Measurements from ENCODE around the gene AP1S3. TPM values are rescaled to one million over a fixed set of nuclear protein-coding genes. Genes with fewer than 3 reads are reported as not detected.

Gene AP1S3
- total RNA-seq, 1 experiment from 2014 or later = 1.8 TPM

DNA sequence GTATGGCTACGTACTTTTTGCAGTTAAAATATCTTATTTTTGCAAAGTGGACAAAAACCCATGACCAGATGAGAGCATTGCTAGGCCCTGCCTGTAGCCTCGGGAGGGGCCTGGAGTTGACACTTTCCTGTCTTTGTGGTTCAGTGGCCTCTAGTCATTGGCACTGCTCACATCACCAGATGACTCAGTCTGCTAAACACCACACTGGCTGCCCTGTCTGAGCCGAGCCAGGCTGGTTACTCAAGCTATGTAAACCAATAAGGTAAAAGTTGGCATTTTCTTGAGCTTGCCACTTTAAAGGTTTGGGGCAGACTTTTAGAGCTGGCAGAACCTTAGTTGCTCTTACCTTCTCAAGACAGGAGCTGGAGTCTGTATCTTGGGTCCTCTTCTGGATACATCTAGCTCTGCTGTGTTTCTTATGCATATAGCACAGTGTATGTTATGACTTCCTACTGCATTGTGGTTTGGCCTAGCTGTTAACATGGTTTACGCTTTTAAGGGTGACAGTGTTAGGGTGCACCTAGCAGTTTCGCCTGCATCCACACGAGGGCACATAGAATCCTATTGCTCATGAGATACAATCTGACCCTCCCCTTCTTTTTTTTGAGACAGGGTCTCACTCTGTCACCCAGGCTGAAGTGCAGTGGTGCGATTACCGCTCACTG lies 76.4 kb downstream of the AP1S3 start:
- DNase-seq (ENCODE audit: low read depth) = peak; percentile 86

DNA sequence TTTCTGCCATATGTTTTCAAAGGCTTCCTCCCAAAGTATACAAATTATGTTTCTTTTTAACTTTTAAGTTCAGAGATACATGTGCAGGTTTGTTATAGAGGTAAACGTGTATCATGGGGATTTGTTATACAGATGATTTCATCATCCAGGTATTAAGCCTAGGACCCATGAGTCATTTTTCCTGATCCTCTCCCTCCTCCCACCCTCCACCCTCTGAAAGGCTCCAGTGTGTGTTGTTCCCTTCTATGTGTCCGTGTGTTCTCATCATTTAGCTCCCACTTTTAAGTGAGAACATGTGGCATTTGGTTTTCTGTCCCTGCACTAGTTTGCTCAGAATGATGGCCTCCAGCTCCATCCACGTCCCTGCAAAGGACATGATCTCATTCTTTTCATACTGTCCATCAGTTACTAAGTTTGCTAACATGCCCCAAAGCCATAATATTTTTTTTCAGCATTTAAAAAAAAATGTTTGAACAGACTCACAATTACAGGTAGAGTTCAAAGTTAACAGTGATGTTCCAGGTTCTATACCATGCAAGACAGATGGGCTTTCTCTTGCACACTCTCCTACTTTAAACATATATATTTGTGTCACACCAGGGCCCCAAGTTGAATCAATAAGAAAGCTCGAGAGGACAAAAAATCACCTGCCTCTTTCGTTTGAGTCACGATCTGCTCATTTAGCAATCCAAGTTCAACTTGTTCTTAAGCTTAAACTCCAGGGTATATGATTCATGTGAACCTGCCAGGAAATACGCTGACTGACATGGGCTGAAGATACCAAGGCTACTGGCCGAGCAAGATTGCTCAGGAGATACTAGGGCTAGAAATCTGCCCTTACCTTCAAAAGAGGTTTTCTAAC lies 77.6 kb downstream of the AP1S3 start:
- peak; percentile 20 for DNase-seq (ENCODE audit: low read depth)

DNA sequence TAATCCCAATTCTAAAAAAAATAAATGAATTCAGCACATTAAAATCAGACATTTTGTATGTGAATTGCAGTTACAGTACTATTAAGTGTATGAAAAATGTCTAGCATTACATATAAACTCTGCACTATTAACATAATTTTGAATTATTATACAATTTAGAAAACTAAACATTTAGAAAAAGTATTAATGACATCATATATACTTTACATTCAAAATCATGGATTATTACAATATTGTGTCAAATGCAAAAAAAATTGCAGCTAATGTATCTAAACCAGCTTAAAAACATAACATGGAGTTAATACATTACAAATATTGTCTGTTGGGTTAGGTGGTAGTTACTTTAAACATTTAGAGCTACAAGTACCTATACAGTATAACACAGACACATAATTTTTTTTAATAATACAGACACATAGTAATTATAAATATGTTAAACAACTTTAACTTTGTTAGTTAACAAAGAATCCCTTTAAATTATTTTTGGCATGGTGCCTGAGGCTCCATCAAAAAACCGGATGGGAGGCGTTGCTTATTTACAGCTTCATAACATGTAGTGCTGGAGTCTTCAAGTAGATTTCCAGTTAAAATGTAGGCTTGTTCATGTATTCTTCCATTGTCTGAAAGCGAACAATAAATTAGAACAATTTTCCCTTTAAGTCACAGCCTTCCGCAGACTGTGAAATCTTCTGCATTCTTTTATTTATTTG lies 79.1 kb downstream of the AP1S3 start:
- no peak for DNase-seq (ENCODE audit: low read depth)

DNA sequence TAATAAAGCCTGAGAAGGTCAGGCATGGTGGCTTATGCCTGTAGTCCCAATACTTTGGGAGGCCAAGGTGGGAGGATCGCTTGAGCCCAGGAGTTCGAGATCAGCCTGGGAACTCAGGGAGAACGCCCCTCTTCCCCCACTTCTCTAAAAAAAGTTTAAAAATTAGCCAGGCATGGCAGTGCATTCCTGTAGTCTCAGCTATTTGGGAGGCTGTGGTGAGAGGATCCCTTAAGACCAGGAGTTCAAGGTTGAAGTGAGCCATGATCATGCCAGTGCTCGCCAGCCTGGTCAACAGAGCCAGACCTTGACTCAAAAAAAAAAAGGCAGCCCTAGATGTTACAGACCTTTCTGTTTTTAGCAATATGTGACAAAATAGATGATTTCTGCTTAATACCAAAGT lies 83.4 kb downstream of the AP1S3 start:
- no peak for DNase-seq (ENCODE audit: low read depth)

DNA sequence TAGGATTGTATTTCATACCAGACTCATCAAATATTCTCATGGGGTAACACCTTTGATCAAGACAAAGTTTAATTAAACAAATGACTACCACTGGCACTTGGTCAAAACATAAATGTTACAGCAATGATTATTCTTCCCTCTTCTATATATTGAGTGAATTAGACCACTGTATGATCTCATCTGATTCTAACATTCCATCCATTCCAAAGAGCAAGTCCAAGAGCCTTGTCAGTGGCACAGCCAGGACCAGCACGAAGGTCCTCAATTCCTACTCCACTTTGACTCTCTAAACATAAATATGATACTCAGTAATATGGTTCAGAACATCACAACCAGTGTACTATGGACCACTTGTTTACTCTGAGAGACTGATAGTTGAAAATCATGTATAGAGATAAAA lies 86.4 kb downstream of the AP1S3 start:
- DNase-seq (ENCODE audit: low read depth) = no peak

DNA sequence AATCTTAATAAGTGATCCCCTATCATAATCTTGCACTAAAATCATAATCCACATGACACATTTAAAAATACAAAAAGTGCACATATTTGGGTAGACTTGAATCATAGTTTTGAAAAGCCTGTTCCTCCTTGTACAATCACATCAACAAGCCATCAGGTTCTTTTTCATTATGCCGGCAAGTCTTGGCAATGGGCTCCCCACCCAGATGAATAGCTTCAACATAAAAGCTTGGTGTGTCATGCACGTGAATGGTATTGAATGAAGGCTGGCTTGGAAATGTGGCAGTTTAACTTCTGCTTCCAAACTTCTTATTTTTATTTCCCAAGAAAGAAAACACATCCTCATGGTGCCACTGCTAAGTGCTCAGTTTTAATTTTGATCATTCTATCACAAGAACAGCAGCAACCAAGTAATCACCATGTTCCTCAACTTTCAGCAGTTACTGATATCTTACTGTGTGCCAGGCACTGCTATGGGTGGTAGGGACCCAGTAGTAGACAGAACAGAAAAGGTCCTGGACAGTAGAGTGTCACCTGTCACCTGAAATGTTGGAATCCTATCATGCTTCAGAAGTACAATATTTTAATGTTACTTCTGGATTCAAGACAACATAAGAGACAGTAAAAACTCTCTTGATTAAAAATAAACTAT lies 89.9 kb downstream of the AP1S3 start:
- no peak for DNase-seq (ENCODE audit: low read depth)

DNA sequence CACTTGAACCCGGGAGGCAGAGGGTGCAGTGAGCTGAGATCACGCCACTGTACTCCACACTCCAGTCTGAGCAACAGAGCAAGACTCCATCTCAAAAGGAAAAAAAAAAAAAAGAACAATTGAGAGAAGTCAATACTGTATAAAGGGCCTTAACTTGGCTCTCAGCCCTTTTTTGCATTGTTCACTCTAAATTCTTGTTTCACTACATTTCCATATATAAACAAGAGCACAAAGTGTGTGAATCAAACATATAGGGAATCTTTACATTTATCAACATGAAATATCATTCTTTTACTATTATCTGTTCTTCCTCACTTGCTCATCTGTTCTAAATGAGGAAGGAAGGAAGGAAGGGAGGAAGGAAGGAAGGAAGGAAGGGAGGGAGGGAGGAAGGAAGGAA lies 90.8 kb downstream of the AP1S3 start:
- DNase-seq (ENCODE audit: low read depth) = no peak

DNA sequence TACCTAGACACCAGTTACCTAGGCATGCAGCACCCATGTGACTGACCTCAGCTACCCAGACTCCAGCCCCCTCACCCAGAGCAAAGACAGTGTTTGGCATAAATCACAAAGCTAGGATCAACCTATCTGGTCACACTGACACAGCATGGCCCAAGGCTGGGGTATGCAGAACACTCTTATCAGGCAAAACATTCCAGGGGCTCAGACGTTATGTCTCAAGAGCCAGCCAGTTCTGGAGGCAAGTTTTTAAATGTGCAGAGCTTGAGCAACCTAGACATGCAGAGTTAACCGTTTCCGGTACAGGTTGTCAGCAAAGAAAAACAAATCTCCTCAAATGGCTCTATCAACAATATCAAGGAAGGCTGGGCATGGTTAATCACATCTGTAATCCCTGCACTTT lies 92.8 kb downstream of the AP1S3 start:
- no peak for DNase-seq (ENCODE audit: low read depth)

DNA sequence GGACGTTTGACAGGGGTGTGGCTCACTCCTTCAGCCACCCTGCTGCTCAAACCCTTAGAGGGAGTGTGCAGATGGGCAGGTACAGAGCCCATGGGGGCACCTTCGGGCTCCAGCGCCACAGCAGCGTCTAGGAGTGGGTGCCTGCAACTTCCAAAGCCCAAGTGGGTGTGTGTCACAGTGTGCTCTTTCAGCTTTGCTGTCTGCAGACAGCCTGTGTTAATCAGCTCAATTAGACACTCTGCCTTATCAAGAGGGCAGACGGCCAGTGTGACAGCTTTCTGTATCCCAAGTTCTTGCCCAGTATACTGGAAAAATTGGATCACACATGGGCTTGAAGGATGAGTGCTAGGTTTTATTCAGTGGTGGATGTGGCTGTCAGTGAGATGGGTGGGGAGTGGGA lies 96.7 kb downstream of the AP1S3 start:
- DNase-seq (ENCODE audit: low read depth) = no peak

DNA sequence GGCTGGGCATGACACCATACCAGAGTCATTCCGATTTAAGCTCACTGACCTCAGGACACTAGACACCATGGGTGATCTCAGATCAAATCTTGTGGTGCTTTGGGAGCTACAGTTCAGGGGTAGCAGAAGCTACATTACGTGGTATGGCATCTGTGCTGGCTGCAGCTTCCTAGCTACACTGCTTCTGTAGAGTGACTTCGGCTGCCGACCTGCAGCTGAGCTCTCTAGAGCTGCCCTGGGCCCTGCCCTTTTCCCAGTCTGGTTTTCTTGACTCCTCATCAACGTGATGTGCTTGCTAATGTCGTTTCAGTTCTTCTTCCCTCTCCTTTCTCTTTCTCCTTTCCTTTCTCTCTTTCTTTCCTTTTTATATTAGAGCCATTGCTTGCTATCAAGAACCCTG lies 100.2 kb downstream of the AP1S3 start:
- no peak for DNase-seq (ENCODE audit: low read depth)

DNA sequence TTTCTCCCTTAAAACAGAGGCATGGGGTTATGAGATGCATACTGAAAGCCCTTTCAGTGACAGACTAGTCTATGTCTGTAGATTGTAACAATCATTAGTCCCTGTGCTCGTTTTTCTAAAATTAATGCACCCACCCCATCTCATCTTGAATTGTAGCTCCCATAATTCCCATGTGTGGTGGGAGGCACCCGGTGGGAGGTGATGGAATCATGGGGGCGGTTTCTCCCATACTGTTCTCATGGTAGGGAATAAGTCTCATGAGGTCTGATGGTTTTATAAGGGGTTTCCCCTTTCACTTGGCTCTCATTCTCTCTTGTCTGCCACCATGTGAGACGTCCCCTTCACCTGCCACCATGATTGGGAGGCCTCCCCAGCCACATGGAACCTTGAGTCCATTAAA lies 100.9 kb downstream of the AP1S3 start:
- no peak for DNase-seq (ENCODE audit: low read depth)

DNA sequence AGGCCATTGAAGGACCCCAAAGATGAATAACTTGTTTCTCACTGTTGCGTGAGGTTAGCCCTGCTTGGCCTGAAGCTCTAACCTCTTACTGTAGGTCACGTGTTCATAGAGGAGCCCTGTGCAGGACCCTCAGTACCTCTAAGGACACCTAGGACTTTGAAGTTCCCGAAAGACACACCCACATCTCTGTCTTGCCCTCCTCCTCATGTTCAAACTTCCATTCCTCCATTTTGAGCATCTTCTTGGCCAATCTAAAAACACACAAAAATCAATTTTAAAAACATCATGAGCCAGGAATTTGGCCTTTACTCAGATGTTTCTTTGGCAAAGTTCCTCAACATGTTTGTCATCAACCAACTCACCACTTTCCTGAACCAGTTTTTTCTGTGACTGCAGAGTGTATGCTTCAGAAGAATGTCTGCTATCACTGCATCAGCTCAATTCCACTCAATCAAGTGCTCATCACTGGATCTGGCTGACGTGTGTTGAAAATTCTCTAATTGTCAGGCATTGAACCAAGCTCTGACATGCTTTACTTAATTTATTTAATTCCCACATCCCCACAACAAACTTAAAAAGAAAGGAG lies 101.6 kb downstream of the AP1S3 start:
- peak; percentile 84 for DNase-seq (ENCODE audit: low read depth)

DNA sequence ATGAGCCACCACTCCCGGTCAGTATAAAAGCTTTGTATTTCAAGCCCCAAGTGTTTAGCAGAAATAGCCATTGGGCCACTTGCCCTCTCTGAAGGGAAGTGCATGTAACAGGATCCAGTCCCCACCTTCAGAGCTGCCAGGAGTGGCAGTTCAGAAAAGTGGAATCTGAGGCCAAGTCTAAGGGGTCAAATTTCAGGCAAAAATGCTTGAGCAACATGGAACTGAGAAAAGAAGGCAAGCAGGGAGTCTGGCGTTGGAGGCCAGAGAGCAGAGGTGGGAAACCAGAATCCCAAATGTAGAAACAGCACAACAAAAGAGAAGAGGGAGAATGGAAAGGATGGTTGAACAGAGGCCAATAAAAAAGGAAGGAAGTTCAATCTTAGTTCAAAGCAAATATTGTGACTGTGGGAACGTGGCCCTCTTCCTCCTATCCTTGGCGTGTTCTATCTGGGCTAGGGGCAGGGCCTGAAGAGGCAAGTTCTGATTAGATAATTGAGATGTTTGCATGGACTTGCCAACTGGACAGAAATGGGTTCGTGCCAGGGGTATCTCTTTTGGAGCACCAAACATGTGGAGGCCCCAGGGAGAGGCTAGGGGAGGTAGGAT lies 102.2 kb downstream of the AP1S3 start:
- DNase-seq (ENCODE audit: low read depth) = no peak

DNA sequence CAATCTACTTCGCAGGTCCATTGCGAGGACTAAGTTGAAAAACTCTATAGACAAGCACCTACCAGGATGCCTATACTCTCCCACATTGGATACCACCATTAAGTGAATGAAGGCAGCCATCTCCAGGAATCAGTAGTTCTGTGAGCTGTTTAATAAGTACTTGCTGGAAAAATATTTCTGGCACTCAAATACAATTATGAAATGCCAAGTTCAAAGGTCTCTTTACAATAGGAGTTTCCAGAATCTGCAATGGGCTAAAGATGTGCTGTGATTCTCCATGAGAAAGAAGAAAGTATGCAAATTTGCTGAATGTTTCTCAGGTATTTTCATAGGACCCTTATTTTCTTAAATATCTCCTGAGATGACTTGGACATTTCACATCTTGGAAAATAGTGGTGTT lies 103.0 kb downstream of the AP1S3 start:
- DNase-seq (ENCODE audit: low read depth) = no peak

DNA sequence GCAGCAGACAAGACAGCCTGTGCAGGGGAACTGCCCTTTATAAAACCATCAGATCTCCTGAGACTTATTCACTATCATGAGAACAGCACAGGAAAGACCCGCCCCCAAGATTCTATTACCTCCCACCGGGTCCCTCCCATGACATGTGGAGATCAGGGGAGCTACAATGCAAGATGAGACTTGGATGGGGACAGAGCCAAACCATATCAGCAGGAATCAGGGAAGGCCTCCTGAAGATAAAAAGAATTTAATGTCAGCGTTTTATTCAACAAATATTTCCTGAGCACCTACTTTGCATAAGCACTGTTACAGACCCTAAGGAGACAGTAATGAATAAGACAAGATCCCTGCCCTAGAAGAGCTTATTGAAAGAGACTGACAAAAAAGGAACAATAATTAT lies 105.0 kb downstream of the AP1S3 start:
- DNase-seq (ENCODE audit: low read depth) = no peak

DNA sequence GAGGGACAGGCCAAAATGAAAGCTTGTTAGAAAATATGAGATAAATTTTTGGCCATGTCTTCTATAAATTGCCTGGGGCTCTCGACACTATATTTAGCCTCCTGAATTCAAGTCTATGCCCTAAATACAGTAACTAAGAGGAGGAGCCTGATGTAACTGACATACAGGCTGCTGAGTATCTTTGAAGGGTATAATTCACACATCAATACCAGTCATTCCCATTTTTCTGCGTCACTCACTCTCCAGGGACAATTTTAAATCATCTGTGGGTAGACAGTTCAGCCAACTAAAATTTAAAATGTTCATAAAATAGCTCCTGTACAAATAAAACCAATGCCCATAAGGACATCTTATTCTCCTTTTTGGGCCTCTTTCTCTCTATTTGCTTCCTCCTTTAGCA lies 105.9 kb downstream of the AP1S3 start:
- DNase-seq (ENCODE audit: low read depth) = no peak

DNA sequence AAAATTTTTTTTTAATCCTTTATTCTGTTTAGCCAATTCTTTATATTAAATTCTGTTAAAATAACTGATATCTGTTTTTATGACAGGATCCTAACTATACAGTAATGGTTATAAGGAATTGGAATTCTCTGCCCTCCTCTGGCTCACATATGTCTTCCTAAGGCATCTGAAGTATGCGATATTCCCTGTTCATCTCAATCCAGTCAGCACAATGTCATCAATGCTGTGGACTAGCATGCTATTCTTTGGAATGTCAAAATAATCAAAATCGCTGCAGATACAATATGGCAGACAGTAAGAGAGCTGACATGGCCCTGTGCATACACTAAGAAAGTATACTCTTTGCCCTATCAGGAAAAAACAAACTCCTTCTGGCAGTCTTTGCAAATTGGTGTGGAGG lies 107.6 kb downstream of the AP1S3 start:
- DNase-seq (ENCODE audit: low read depth) = no peak

DNA sequence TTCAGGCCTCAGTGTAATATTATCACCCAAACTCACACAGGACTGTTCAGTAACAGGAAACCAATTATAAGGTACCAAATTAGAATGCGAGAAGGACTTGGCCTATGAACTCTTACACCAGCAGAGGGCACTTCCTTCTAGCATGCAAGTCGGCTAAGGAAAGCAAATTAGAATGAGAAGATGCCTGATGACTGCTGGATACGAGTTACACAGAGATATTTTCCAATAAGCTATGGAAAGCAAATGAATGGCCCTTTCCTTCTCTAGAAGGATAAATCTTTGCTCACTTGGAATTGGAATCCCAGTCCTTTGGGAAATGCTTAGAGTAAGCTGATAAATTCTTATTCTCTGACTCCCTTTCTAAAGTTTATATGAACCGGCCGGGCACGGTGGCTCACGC lies 109.8 kb downstream of the AP1S3 start:
- peak; percentile 78 for DNase-seq (ENCODE audit: low read depth)

DNA sequence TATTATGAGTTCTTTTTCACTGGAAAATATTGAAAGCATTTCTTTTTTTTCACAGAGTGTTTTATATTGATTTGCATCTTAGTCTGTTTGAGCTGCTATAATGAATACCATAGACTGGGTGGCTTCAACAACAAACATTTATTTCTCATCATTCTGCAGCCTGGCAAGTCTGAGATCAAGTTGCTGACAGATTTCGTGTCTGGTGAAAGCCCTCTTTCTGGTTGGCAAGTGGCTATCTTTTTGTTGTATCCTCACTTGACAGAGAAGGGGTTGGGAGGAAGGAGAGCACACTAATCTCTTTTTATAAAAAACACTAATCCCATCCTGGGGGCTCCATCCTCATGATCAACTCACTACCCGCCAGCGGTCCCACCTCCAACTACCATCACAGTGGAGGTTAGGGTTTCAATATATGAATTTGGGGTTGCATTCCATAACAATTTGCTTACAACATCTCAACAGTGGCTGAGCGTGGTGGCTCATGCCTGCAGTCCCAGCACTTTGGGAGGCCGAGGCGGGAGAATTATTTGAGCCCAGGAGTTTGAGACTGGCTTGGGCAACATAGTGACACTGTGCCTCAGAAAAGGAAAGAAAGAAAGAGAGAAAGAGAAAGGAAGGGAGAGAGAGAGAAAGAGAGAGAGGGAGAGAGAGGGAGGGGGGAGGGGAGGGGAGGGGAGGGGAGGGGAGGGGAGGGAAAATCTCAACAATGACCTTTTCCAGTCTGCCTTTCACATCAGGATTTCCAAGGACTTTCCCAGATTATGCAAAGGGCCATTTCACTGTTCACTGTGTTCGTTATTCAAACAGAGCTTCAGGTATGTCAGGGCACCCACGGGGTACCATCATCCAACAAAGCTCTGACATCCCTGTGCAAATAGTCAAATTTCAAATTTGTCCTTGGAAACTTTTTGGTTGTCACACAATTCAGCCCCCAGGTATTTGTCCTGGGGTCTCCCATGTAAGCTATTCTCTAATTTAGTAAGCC lies 111.1 kb downstream of the AP1S3 start:
- DNase-seq (ENCODE audit: low read depth) = peak; percentile 23

DNA sequence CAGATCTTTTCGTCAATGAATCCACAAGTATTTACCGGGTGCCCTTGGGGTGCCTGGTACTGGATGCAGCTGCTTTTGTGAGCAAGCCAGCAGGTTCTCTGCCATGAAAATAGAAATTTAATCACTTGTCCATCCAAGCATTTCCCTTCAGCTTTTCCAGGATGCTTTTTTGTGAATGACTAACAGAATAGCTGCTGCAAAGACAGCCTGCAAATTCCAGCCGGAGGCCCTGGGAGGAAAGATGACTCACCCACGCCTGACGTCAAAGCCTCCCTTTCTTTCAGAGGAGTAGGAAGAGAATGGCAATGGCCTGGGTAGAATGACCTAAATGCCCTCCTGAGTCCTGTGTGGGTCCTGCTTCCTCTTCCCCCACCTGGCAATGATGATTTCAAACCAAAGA lies 111.9 kb downstream of the AP1S3 start:
- peak; percentile 97 for DNase-seq (ENCODE audit: low read depth)
